Measurements from ENCODE around the gene TAF4.

TAF4 gene

GRCh38 chr20:62025832-62026563 is 39.7 kb downstream of the TAF4 start:
- TF ChIP-seq CTCF (IDR thresholded peaks at IDR 0.05; ENCODE audit: borderline replicate concordance, insufficient read depth, low read depth, low read length): peak; percentile 17; the same call in 1 of the 2 replicates
- no peak overlapping the region for H3K4me3 ChIP-seq (ENCODE audit: low read depth, low read length)

GRCh38 chr20:62025394-62025793 is 40.3 kb downstream of the TAF4 start:
- TF ChIP-seq CTCF (IDR thresholded peaks at IDR 0.05; ENCODE audit: borderline replicate concordance, insufficient read depth, low read depth, low read length): no peak
- no peak overlapping the region for H3K4me3 ChIP-seq (ENCODE audit: low read depth, low read length)

DNA sequence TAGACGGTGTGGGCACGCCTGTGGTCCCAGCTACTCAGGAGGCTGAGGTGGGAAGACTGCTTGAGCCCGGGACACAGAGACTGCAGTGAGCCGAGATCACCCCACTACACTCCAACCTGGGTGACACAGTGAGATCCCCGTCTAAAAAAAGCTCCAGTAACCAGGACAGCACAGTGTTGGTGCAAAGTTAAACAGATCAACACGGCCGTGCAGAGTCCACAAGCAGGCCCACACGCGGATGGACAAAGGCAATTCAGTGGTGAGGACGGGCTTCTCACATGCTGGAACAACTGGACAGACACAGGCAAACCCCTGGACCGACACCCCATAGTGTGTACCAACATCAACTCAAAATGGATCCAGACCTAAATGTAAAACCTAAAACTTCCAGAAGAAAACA is 41.7 kb downstream of the TAF4 start:
- TF ChIP-seq CTCF (IDR thresholded peaks at IDR 0.05; ENCODE audit: borderline replicate concordance, insufficient read depth, low read depth, low read length): no peak

DNA sequence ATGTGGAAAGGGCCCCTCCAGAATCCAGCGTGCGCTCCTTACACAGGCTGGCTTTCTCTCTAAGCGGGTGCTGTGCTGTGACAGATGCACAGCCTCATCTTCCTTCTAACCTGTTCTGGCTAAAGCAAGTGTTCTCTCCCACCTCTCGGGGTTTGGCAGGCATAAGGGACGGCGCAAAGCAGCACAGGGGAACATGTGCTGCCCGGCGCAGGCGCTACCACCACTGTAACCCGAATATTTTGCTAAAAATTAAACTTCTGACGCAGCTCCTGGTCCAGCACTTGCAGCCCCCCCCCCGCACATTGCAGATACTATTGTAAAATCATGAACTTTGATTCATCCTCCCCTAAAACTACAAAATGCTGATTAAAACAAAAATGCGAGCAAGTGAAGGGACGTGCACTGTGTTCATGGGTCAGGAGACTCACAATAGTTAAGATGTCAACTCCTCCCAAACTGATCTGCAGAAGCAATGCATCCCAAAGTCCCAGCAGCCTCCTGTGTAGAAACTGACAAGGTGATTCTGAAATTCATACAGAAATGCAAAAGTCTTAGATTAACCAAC is 43.0 kb downstream of the TAF4 start:
- TF ChIP-seq CTCF (IDR thresholded peaks at IDR 0.05; ENCODE audit: borderline replicate concordance, insufficient read depth, low read depth, low read length): no peak
- no peak overlapping the region for H3K4me3 ChIP-seq (ENCODE audit: low read depth, low read length)

More for the DNA sequence above, 41.7 kb downstream of the TAF4 start:
- H3K4me3 ChIP-seq (ENCODE audit: low read depth, low read length): no peak overlapping the region

DNA sequence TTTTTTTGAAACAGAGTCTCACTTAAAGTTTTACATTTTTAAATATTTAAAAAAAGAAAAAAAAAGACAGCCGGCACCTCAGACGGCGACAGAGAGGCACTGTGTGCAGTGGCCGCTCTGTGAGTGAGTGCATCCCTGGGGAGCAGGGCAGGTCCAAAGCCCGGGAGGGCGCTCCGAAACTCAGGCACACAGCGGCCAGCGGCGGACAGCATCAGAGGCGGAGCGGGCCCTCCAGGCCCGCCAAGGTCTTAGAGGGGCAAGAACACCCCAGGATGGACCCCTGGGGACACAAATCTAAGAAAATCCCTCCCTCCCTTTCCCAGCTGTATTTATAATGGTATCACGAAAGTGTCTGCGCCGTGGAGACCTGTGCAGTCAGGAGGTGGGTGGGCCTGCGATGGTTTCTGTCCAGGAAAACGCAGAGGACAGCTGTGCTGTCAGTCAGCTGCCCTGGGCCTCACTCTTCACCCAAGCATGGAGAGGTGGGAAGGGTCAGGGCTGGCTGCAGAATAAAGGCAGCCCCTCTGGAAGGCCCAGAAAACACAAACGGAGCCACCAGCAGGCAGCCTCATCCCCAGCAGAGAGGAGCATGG is 43.8 kb downstream of the TAF4 start:
- no peak for TF ChIP-seq CTCF (IDR thresholded peaks at IDR 0.05; ENCODE audit: borderline replicate concordance, insufficient read depth, low read depth, low read length)
- H3K4me3 ChIP-seq (ENCODE audit: low read depth, low read length): no peak overlapping the region

GRCh38 chr20:62020935-62021701 is 44.6 kb downstream of the TAF4 start:
- TF ChIP-seq CTCF (IDR thresholded peaks at IDR 0.05; ENCODE audit: borderline replicate concordance, insufficient read depth, low read depth, low read length): no peak
- no peak overlapping the region for H3K4me3 ChIP-seq (ENCODE audit: low read depth, low read length)
